Ishikawa (cell line): ENCODE results near the gene HLX.

Experiments
- CEBPB ChIP-seq: IDR thresholded peaks from 2 replicates; pipeline ENCODE4 v1.6.1; 2012
- CREB1 ChIP-seq: IDR thresholded peaks from 2 replicates; pipeline ENCODE4 v1.6.1; 2012; ENCODE audit warnings: low read depth
- EP300 ChIP-seq: IDR thresholded peaks from 2 replicates; pipeline ENCODE4 v1.6.1; 2012; ENCODE audit warnings: borderline replicate concordance
- FOXM1 ChIP-seq: IDR thresholded peaks from 2 replicates; pipeline ENCODE4 v1.6.1; 2012; ENCODE audit warnings: low read depth, borderline replicate concordance
- MAX ChIP-seq: IDR thresholded peaks from 2 replicates; pipeline ENCODE4 v1.6.1; 2012
- RAD21 ChIP-seq: IDR thresholded peaks from 2 replicates; pipeline ENCODE4 v1.6.1; 2012; ENCODE audit warnings: low read depth
- REST ChIP-seq: IDR thresholded peaks from 2 replicates; pipeline ENCODE4 v1.6.1; 2012; ENCODE audit warnings: low read depth, mild to moderate bottlenecking
- TAF1 ChIP-seq: IDR thresholded peaks from 2 replicates; pipeline ENCODE4 v1.6.1; 2012; ENCODE audit warnings: low read depth, mild to moderate bottlenecking
- TCF12 ChIP-seq: IDR thresholded peaks from 2 replicates; pipeline ENCODE4 v1.6.1; 2012; ENCODE audit warnings: low read depth
- TEAD4 ChIP-seq: IDR thresholded peaks from 2 replicates; pipeline ENCODE4 v1.6.1; 2012
- YY1 ChIP-seq: IDR thresholded peaks from 2 replicates; pipeline ENCODE4 v1.6.1; 2012; ENCODE audit warnings: low read depth

- no peak for TF ChIP-seq CEBPB
- no peak for TF ChIP-seq TCF12
- no peak for TF ChIP-seq YY1
- no peak for TF ChIP-seq REST
- TF ChIP-seq TAF1: no peak
- no peak for TF ChIP-seq EP300
- no peak for TF ChIP-seq MAX
- TF ChIP-seq FOXM1: no peak
- no peak for TF ChIP-seq TEAD4
- no peak for TF ChIP-seq RAD21
- TF ChIP-seq CREB1: no peak
Observed at GRCh38 chr1:220929304-220929703, 50.1 kb downstream of the HLX start.
